ENCODE measurements around the gene SNRPD2.

- TF ChIP-seq CTCF (IDR thresholded peaks at IDR 0.05) (no peak), EZH2 (IDR thresholded peaks at IDR 0.05) (no peak)
Observed at GRCh38 chr19:45701676-45702075, 9.9 kb upstream of the SNRPD2 start.

All from neural progenitor cell (in vitro differentiated cells).